ENCODE results near the gene ADH6. TPM values are rescaled to one million over a fixed set of nuclear protein-coding genes. Genes with fewer than 3 reads are reported as not detected.
A peak's percentile ranks its signal among the peaks of the same experiment; 100 is the strongest.

The ADH6 gene
- total and polyA plus RNA-seq, 2 of the 13 experiments (the other 11 are each of a cell fraction or from before 2014, with no cell fraction given): 39.8 to 73.9 TPM

GRCh38 chr4:99156992-99157391, 62.1 kb downstream of the ADH6 start (continued):
- TF ChIP-seq, protein P1, sequence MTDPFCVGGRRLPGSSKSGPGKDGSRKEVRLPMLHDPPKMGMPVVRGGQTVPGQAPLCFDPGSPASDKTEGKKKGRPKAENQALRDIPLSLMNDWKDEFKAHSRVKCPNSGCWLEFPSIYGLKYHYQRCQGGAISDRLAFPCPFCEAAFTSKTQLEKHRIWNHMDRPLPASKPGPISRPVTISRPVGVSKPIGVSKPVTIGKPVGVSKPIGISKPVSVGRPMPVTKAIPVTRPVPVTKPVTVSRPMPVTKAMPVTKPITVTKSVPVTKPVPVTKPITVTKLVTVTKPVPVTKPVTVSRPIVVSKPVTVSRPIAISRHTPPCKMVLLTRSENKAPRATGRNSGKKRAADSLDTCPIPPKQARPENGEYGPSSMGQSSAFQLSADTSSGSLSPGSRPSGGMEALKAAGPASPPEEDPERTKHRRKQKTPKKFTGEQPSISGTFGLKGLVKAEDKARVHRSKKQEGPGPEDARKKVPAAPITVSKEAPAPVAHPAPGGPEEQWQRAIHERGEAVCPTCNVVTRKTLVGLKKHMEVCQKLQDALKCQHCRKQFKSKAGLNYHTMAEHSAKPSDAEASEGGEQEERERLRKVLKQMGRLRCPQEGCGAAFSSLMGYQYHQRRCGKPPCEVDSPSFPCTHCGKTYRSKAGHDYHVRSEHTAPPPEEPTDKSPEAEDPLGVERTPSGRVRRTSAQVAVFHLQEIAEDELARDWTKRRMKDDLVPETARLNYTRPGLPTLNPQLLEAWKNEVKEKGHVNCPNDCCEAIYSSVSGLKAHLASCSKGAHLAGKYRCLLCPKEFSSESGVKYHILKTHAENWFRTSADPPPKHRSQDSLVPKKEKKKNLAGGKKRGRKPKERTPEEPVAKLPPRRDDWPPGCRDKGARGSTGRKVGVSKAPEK (CRISPR knock-in tag; IDR thresholded peaks at IDR 0.05; ENCODE audit: borderline replicate concordance): no peak
- TF ChIP-seq SYNCRIP (IDR thresholded peaks at IDR 0.05; ENCODE audit: insufficient read depth, low read depth, low read length): no peak
- no peak for TF ChIP-seq HIVEP1 (CRISPR knock-in tag; IDR thresholded peaks at IDR 0.05)
- TF ChIP-seq ETV6 (CRISPR knock-in tag; conservative IDR thresholded peaks at IDR 0.05): no peak
- peak; percentile 77 for TF ChIP-seq TGIF2 (CRISPR knock-in tag; IDR thresholded peaks at IDR 0.05)
- no peak for TF ChIP-seq ZNF281 (CRISPR knock-in tag; IDR thresholded peaks at IDR 0.05; ENCODE audit: borderline replicate concordance)
- no peak for TF ChIP-seq NCOR1 (IDR thresholded peaks at IDR 0.05; ENCODE audit: borderline replicate concordance, low read length)
- TF ChIP-seq, protein P2, sequence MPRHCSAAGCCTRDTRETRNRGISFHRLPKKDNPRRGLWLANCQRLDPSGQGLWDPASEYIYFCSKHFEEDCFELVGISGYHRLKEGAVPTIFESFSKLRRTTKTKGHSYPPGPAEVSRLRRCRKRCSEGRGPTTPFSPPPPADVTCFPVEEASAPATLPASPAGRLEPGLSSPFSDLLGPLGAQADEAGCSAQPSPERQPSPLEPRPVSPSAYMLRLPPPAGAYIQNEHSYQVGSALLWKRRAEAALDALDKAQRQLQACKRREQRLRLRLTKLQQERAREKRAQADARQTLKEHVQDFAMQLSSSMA (CRISPR knock-in tag; IDR thresholded peaks at IDR 0.05): no peak
- TF ChIP-seq BHLHE40 (IDR thresholded peaks at IDR 0.05; ENCODE audit: low read length): no peak
- no peak for TF ChIP-seq ATF2 (CRISPR knock-in tag; IDR thresholded peaks at IDR 0.05)
- no peak for TF ChIP-seq REXO4 (CRISPR knock-in tag; IDR thresholded peaks at IDR 0.05; ENCODE audit: borderline replicate concordance)
- 0 out of 2 replicates have a peak, but pooled peaks have one; percentile 21 for TF ChIP-seq ZSCAN29 (CRISPR knock-in tag; conservative IDR thresholded peaks at IDR 0.05)
- TF ChIP-seq, protein P3, sequence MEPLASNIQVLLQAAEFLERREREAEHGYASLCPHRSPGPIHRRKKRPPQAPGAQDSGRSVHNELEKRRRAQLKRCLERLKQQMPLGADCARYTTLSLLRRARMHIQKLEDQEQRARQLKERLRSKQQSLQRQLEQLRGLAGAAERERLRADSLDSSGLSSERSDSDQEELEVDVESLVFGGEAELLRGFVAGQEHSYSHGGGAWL (CRISPR knock-in tag; IDR thresholded peaks at IDR 0.05): no peak
- TF ChIP-seq DMAP1 (CRISPR knock-in tag; IDR thresholded peaks at IDR 0.05): 0 out of 2 replicates have a peak, but pooled peaks have one; percentile 3
- TF ChIP-seq ZNF629 (CRISPR knock-in tag; conservative IDR thresholded peaks at IDR 0.05): no peak
- TF ChIP-seq SAP130 (CRISPR knock-in tag; IDR thresholded peaks at IDR 0.05; ENCODE audit: low read depth): peak; percentile 45

All from HepG2 (cell line).